Measurements from ENCODE around the gene GALNT17.

GRCh38 chr7:71637578-71637977 lies 505.6 kb downstream of the GALNT17 start:
- TF ChIP-seq EP300 (IDR thresholded peaks at IDR 0.05) = no peak
- no peak for TF ChIP-seq CTCF (IDR thresholded peaks at IDR 0.05)

All from upper lobe of left lung (tissue), 4 donors.